Nephron (organoid): Measurements from ENCODE around the gene TDP1.

Experiments used
- H3K27ac Mint-ChIP-seq, 3 experiments: 2 replicates each; pipeline ENCODE4 v1.8.0; 2020; ENCODE audit warnings: mixed read lengths in 3 of 3, mild to moderate bottlenecking in 2 of 3, moderate library complexity in 1 of 3
- H3K27me3 Mint-ChIP-seq: 2 replicates; pipeline ENCODE4 v1.8.0; 2021; ENCODE audit warnings: low read depth, mild to moderate bottlenecking, moderate library complexity, mixed read lengths
- H3K36me3 Mint-ChIP-seq: 2 replicates; pipeline ENCODE4 v1.8.0; 2020; ENCODE audit warnings: low read depth, mixed read lengths
- H3K4me1 Mint-ChIP-seq: 2 replicates; pipeline ENCODE4 v1.8.0; 2020; ENCODE audit warnings: mixed read lengths
- H3K4me3 Mint-ChIP-seq, 3 experiments: 2 replicates each; pipeline ENCODE4 v1.8.0; 2020; ENCODE audit warnings: mild to moderate bottlenecking in 3 of 3, mixed read lengths in 3 of 3, moderate library complexity in 2 of 3
- H3K9me3 Mint-ChIP-seq: 2 replicates; pipeline ENCODE4 v1.8.0; 2020; ENCODE audit warnings: mixed read lengths
- CTCF ChIP-seq, 3 experiments: fragments of 200-600 bp; sonication (generic); IDR thresholded peaks; one replicate each; pipeline ENCODE4 v1.5.0; 2021; ENCODE audit warnings: antibody characterized with exemption in 3 of 3; ENCODE audit not compliant: unreplicated experiment in 3 of 3

Gene TDP1

GRCh38 chr14:90003526-90004307, 48.0 kb downstream of the TDP1 start:
- H3K36me3 Mint-ChIP-seq: peaks cover 44% of the 10 kb centered on the region
- TF ChIP-seq CTCF (IDR thresholded peaks at IDR 0.05; ENCODE audit: unreplicated experiment in 3 of 3): no peak
- H3K4me3 Mint-ChIP-seq: no peak overlapping the region
- H3K4me1 Mint-ChIP-seq: no peaks in the 10 kb centered on the region
- no peaks in the 10 kb centered on the region for H3K9me3 Mint-ChIP-seq
- no peaks in the 10 kb centered on the region for H3K27me3 Mint-ChIP-seq
- no peak overlapping the region for H3K27ac Mint-ChIP-seq

GRCh38 chr14:90005441-90005840, 49.7 kb downstream of the TDP1 start:
- no peak for TF ChIP-seq CTCF (IDR thresholded peaks at IDR 0.05; ENCODE audit: unreplicated experiment in 3 of 3)
- no peak overlapping the region for H3K27ac Mint-ChIP-seq
- no peak overlapping the region for H3K4me3 Mint-ChIP-seq
- peaks cover 3% of the 10 kb centered on the region for H3K9me3 Mint-ChIP-seq
- H3K36me3 Mint-ChIP-seq: peaks cover 53% of the 10 kb centered on the region
- no peaks in the 10 kb centered on the region for H3K4me1 Mint-ChIP-seq
- H3K27me3 Mint-ChIP-seq: no peaks in the 10 kb centered on the region

- Mint-ChIP-seq H3K36me3 (peaks cover 59% of the 10 kb centered on the region), H3K4me3 (no peak overlapping the region), H3K27ac (no peak overlapping the region), H3K27me3 (no peaks in the 10 kb centered on the region), H3K4me1 (no peaks in the 10 kb centered on the region), H3K9me3 (peaks cover 5% of the 10 kb centered on the region)
- TF ChIP-seq CTCF (IDR thresholded peaks at IDR 0.05; ENCODE audit: unreplicated experiment in 3 of 3): no peak
Measured at GRCh38 chr14:90005939-90006530, 50.3 kb downstream of the TDP1 start.

- Mint-ChIP-seq H3K4me3 (no peak overlapping the region), H3K9me3 (peaks cover 7% of the 10 kb centered on the region), H3K36me3 (peaks cover 74% of the 10 kb centered on the region), H3K4me1 (no peaks in the 10 kb centered on the region), H3K27ac (no peak overlapping the region), H3K27me3 (no peaks in the 10 kb centered on the region)
- no peak for TF ChIP-seq CTCF (IDR thresholded peaks at IDR 0.05; ENCODE audit: unreplicated experiment in 3 of 3)
Measured at GRCh38 chr14:90017371-90017770, 61.6 kb downstream of the TDP1 start.

- H3K27ac Mint-ChIP-seq: no peak overlapping the region
- TF ChIP-seq CTCF (IDR thresholded peaks at IDR 0.05; ENCODE audit: unreplicated experiment in 3 of 3): no peak
- no peak overlapping the region for H3K4me3 Mint-ChIP-seq
- no peaks in the 10 kb centered on the region for H3K27me3 Mint-ChIP-seq
- H3K9me3 Mint-ChIP-seq: no peaks in the 10 kb centered on the region
- peaks cover 68% of the 10 kb centered on the region for H3K36me3 Mint-ChIP-seq
- no peaks in the 10 kb centered on the region for H3K4me1 Mint-ChIP-seq
Measured at GRCh38 chr14:90019824-90020523, 64.2 kb downstream of the TDP1 start.
